ENCODE measurements around the gene HLA-A.

HLA-A gene

DNA sequence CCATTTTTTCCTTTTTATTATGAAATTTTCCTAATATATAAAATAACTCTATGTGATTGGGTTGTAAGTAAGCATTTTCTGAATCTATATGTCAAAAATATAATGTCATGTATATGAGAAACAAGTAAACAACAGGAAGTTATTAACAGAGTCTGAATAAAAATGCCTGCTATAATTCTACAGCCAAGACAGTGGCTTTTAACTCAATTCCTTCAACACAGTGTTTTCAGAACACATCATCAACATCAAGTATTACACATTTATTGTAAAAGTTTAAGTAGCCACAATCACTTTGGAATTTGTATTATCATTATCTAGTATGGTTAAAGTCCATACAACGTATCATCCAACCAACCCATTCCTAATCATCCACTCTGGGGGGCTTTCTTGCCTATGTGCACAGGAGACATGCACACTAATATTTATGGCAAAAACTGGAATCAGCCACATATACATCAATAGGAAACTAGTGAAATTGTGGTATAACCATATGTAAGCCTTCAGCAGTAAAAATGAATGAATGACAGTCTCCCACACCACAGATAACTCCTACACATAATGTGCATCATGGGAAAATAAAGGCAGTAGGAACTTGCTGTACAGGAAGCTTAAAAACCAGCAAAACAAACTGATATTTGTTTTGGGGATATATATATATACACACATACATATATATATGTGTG lies 6.9 kb upstream of the HLA-A start:
- no peak for DNase-seq

DNA sequence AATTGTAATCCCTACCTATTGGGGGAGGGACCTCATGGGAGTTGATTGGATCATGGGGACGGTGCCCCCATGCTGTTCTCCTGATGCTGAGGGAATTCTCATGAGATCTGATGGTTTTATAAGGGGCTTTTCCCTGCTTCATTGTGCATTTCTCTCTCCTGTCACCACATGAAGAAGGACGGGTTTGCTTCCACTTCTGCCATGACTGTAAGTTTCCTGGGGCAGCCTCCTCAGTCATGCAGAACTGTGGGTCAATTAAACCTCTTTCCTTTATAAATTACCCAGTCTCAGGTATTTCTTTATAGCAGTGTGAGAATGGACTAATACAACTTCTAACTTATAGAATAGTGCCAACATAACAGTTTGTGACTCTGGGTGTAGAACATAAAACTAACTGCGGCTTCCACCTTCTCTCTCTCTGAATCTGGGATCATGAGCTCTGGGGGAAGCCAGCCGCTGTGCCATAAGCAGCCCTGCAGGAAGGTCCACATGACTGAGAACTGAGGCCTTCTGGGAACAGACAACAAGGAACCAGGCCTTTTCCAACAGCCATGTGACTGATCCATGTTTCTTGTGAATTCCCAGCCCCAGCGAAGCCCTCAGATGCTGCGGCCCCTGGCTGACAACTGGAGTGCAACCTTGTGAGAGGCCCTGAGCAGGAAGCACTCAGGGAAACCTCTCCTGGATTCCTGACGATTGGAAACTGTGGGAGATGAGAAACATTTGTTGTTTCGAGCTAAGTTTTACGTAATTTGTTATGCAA lies 3.4 kb upstream of the HLA-A start:
- no peak for DNase-seq

DNA sequence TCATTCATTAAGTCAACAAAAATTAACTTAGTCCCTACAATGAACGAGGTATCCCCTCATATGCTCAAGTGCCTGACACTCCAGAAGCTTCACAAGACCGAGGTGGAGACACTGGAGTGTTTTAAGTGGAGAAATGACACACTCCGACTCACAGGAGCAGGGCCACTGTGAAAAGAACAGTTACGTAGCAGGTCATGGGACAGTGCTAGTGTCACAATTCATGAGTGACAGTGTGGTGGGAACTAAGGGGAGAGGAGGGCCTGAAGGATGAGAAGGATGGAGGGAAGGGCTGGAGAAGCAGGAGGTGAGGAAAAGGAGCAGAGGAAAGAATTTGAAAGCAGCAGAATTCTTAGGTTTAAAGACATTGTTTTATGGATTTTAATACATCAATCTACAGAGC lies 1.3 kb upstream of the HLA-A start:
- no peak for DNase-seq

DNA sequence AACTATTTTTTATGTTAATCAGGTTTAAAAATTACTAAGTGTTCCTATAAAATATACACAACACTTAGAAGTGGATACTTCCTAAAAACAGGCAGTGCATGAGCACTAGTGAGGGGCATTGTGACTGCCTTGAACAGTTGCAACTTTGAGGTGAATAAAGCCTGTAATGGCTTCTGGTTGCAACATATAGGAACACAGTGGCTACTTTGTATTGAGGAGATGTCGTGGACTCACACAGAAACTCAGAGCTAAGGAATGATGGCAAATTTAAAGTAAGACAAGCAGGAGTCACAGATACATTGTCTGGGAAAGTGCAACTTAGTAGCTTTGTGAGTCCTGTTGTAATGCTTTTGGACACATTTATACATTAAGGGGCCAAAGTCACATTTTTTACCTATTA lies 861 bp upstream of the HLA-A start:
- no peak for DNase-seq

DNA sequence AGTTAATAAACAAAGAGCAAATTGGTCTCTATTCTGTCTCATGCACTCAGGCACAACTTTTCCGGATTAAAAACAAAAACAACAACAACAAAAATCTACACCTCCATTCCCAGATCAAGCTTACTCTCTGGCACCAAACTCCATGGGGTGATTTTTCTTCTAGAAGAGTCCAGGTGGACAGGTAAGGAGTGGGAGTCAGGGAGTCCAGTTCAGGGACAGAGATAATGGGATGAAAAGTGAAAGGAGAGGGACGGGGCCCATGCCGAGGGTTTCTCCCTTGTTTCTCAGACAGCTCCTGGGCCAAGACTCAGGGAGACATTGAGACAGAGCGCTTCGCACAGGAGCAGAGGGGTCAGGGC lies 437 bp upstream of the HLA-A start:
- no peak for DNase-seq

DNA sequence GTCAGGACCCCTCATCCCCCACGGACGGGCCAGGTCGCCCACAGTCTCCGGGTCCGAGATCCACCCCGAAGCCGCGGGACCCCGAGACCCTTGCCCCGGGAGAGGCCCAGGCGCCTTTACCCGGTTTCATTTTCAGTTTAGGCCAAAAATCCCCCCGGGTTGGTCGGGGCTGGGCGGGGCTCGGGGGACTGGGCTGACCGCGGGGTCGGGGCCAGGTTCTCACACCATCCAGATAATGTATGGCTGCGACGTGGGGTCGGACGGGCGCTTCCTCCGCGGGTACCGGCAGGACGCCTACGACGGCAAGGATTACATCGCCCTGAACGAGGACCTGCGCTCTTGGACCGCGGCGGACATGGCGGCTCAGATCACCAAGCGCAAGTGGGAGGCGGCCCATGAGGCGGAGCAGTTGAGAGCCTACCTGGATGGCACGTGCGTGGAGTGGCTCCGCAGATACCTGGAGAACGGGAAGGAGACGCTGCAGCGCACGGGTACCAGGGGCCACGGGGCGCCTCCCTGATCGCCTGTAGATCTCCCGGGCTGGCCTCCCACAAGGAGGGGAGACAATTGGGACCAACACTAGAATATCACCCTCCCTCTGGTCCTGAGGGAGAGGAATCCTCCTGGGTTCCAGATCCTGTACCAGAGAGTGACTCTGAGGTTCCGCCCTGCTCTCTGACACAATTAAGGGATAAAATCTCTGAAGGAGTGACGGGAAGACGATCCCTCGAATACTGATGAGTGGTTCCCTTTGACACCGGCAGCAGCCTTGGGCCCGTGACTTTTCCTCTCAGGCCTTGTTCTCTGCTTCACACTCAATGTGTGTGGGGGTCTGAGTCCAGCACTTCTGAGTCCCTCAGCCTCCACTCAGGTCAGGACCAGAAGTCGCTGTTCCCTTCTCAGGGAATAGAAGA lies 978 bp downstream of the HLA-A start:
- no peak for DNase-seq

DNA sequence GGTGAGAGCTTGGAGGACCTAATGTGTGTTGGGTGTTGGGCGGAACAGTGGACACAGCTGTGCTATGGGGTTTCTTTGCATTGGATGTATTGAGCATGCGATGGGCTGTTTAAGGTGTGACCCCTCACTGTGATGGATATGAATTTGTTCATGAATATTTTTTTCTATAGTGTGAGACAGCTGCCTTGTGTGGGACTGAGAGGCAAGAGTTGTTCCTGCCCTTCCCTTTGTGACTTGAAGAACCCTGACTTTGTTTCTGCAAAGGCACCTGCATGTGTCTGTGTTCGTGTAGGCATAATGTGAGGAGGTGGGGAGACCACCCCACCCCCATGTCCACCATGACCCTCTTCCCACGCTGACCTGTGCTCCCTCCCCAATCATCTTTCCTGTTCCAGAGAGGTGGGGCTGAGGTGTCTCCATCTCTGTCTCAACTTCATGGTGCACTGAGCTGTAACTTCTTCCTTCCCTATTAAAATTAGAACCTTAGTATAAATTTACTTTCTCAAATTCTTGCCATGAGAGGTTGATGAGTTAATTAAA lies 3.0 kb downstream of the HLA-A start:
- DNase-seq: no peak

DNA sequence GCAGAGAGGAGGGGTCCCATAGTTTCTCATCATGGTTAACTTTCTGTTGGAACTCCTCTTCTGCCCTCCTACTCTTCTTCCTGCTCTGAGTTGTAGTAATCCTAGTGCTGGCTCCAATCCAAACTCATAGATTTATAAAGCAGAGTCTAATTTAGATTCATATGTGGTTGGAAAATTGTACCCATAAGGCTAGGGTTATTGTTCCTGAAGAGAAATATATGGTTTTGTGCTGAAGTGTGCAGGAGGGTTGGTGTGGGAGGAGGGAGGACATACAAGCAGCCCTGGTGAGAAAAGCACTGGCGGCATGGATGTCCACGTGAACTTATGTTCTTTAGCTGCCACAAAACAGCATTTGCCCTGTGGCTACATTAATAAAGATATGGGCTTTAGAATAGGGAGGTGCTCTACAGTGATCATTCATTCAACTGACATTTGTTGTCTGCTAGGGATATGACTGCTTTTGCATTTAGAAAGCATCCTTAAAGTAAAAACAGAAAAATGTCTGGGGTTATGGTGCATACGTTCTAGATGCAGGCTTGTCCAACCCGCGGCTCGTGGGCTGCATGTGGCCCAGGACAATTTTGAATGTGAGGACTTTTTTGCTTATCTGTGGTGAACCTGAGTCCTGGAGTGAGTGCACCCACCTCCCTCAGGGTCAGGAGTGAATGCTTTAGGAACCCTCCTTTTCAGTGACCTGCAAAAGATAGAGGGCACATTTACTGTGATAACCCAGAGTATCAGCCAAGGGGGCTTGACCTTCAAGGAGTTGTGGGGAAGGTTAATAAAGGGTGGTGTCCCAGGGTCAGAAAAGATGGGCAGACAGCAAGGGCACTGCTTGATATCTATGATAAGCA lies 4.1 kb downstream of the HLA-A start:
- DNase-seq: no peak

DNA sequence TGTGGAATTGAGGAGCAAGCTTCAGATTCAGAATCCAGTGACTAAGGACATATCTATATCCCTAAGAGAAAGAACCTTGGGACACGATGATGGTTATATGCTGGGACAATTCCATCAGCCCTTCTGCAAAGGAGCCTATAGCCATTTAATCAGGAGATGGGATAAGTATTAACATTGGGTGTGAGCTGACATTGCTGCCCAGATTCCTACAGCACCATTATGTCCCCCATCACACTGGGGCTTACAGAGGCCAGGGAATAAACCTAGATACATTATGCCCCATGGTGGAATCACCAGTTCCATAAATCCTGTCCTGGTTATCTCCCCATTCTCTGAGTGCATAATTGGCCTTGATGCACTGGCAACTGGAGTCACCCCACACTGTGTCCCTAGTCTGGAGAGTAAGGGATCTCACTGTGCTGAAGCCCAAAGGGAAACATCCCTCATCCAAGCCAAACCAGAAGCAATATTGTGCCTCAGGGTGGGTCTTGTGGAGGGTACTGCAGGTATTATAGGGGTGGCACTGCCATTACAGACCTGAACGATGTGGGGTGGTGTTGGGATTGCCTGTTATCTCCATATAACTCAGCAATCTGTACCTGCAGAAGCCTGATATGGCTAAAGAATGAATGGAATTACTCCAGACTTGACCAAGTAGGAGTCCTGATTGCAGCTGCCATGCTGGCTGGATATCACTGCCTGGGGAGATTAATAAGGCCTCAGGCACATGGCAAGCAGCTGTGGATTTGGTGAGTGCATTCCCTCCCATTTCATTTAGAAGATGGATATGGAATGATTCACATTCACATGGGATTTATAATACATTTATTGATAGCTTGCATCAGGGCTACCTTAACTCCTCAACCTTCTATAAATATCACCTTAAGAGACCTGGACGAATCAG lies 5.0 kb downstream of the HLA-A start:
- no peak for DNase-seq

DNA sequence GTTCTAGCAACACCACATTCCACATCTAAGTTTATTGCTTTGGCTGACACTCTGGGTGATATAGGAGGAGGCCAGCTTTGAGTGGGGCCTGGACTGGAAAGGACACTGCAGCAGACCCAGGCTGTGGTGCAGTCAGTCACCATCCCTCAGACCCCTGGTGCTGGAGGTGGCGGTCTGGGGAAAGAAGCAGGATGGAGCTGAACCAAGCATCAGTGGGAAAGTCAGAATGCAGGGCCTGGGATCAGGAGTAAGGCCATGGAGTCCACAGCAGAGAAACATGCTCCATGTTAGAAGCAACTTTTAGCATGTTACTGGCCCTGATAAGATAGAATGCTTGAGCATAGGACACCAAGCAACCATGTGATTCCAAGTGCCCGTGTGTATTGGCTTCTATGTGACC lies 5.9 kb downstream of the HLA-A start:
- DNase-seq: no peak

DNA sequence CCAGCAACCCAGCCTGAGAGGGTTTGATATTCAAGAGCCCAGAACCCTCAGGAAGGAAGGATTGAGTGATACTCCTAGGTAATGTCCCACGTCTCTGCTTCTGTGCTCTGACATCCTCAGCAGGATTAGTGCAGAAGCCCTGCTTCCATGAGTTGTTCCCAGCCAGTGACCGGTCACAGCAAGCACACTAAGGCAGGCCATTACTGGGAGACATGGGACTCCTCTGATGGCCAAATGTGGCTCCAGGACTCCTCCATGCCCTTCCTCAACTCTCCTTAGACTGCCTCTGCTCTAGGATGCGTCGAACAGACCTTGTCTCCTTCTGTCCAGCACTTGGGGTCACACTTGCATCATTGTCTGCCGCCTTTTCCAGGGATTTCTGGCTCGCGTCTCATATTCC lies 7.6 kb downstream of the HLA-A start:
- no peak for DNase-seq

DNA sequence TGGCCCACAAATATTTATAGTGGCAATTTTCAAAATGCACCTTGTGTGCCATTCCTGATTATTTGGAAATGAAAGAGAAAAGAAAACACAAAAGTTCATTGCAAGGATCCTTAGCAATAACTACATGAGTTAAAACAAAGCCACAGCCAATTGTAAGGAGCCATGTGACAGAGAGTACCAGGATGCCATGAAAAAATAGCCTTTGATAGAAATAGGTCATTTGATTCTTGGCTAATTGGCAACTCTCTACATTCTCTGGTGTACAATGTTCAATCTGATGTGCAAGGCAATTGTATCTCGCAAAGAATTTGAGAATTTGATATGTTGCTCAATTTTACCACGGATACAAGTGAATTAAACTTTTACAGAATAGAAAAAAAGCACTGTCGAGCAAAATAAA lies 9.6 kb downstream of the HLA-A start:
- DNase-seq: no peak

DNA sequence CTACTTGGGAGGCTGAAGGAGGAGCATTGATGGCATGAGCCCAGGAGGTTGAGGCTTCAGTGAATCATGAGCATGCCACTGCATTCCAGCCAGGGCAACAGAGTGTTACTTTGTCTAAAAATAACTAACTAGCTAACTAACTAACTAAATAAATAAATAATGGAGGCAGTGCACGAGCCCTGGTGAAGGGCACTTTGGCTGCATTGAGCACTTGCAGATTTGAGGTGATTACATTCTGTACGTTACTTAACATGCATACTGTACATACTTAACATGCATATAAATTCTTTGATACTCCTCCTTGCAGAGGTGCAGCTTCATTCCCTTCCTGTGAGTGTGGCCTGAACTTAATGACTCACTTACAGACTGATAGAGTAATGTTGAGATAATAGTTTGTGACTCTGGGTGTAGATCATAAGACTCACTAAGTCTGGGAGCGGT lies 10.7 kb downstream of the HLA-A start:
- no peak for DNase-seq

DNA sequence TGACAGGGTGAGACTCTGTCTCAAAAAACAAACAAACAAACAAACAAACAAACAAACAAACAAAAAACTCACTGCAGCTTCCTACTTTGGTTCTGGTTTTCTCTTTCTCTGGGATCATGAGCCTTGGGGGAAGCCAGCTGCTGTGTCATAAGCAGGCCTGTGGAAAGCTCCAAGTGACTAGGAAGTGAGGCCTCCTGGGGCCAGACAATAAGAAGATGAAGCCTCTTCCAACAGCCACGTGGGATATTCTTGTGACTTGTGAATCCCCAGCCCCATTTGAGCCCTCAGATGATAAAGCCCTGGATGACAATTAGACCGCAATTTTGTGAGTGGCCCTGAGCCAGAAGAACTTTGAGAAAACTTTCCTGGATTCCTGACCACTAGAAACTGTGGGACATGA lies 11.4 kb downstream of the HLA-A start:
- DNase-seq: no peak

DNA sequence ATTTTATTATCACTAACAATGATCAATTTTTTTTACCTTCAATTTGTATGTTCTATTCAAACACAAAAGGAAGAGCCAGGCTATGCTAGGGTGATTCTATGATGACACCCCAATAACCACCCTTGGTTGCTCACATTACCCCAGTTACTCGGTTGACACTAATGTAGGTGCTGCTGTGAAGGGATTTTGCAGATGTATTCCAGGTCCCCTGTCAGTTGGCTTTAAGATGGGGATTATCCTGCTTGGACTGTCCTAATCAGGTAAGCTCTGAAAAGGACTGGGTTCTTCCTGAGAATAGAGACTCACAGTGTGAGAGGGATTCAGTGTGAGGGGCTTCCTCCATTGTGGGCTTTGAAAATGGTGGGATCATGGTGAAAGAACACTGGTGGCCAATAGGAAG lies 11.9 kb downstream of the HLA-A start:
- DNase-seq: no peak

DNA sequence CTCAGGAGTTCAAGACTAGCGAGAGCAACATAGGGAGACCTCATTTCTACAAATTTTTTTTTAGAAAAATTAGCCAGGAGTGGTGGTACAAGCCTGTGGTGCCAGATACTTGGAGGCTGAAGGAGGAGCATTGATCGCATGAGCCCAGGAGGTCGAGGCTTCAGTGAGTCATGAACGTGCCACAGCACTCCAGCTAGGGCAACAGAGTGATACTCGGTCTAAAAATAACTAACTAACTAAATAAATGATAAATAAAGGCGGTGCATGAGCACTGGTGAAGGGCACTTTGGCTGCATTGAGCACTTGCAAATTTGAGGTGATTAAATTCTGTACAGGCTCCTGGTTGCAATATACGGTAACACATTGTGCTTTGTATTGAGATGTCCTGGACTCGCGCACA lies 13.5 kb downstream of the HLA-A start:
- no peak for DNase-seq

DNA sequence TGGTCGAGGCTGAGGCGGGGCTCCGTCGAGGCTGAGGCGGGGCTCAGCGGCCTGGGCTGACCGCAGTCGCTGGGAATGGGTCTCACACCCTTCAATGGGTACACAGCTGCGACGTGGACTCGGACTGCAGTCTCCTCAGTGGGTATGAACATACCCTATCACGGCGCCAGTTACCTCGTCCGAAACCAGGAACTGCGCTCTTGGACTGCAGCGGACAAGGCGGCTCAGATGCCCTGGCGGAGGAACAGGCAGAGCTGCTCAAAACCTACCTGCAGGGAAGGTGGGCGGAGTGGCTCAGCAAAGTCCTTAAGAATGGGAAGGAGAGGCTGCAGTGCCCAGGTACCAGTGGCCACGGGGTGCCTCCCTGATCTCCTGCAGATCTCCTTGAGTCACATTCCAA lies 14.2 kb downstream of the HLA-A start:
- DNase-seq: no peak

DNA sequence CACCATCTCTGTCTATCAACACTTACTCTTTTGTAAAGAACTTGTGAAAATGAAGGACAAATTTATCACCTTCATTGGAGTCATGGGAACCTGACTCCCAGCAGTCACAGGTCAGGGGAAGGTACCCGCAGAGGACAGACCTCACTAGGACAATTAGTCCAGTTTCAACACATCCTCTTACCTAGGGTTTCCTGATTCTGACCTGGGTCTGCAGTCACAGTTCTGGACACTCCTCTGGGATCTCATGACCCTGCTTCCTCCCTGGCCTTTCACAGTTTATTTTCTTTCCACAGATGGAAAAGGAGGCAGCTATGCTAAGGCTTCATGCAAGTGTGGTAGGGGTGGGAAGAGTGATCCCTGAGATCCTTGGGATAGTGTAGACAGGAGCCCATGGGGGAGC lies 15.7 kb downstream of the HLA-A start:
- DNase-seq: no peak

DNA sequence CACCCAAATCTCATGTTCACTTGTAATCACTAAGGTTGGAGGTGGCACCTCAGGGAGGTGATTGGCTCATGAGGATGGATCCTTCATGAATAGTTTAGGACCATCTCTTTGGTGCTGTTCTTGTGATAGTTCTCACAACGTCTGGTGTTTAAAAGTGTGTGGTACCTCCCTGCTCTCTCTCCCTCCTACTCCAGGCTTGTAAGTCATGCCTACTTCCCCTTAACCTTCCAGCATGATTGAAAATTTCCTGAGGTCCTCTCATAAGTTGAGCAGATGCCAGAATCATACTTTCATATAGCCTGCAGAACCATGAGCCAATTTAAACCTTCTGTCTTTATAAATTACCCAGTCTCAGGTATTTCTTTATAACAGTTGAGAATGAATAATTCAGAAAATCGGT lies 16.6 kb downstream of the HLA-A start:
- no peak for DNase-seq

DNA sequence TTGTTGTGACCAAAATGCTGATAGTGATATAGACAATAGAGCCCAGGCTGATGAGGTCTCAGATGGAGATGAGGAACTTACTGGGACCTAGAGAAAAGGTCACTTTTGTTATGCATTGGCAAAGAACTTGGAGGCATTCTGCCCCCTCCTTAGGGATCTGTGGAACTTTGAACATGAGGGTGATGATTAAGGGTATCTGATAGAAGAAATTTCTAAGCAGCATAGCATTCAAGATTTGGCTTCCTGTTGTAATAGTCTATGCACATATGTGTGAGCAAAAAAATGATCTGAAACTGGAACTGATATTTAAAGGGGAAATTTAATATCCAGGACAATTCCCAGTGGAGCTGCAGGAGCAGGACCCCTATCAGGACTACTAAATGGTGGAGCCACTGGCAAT lies 17.1 kb downstream of the HLA-A start:
- DNase-seq: no peak

DNA sequence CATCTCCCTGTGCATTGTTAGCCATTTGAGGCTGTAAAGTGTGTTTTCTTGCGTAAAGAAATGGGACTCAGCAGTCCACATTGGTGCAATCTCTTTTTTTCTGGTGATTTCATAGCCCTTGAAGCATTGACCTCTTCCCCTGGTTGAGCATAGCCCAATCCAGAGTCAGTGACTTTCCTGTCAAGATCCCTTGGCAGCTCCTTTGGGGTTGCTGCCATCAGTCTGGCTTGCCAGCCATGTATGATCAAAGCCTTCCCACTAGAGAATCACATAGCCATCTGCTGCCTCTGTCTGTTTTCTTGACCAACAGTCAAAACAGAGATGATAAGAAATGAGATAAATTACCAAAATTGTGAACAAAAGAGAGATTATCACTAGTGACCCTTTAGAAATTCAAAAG lies 19.6 kb downstream of the HLA-A start:
- no peak for DNase-seq

Data from NCI-H748 treated with DMSO at 0.1 percent for 48 hours (cell line).